Jurkat, Clone E6-1 (cell line): Measurements from ENCODE around the gene C1orf141. TPM values are rescaled to one million over a fixed set of nuclear protein-coding genes. Genes with fewer than 3 reads are reported as not detected.
A peak's percentile ranks its signal among the peaks of the same experiment; 100 is the strongest.
"Not testable (repeated sequence)": the region's sequence is repeated elsewhere in the genome, so short reads cannot be mapped to it uniquely, and the experiment has no call there.

ENCODE experiments used
- DNase-seq: peaks from one replicate; pipeline ENCODE4 v3.0.0-alpha.2; 2011; ENCODE audit warnings: low read depth, low spot score
- H3K4me3 ChIP-seq: 2 replicates; pipeline ENCODE4 v1.5.1; 2011; ENCODE audit warnings: mild to moderate bottlenecking, low read length, control low read depth, moderate library complexity
- polyA plus RNA-seq: library from polyadenylated mRNA; unstranded; fragments of >200 nt; gene quantifications from one replicate; pipeline ENCODE4 v1.2.1, GENCODE V29; 2012; ENCODE audit warnings: missing spikeins; ENCODE audit not compliant: insufficient read length, insufficient read depth

The C1orf141 gene
- not detected for polyA plus RNA-seq

DNA sequence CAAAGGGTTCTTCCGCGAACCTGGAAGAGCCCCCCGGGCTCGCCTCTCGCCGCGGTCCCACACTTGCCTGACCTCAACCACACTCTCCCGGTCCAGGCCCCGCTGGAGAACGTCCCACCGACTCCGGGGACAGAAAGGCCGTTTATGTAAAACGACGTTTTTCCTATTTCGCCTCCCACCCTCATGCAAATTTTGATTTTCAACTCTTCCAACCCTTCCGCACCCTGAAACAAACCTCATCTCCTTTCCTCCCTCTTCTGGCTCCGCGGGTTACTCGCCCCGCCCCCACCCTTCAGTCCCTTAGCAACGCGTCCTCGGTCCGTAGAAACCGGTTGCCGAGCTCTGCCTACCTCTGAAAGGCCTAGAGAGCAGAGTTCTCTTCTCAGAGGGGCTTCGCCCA is at the start of gene C1orf141:
Gene C1orf141, minus strand, starts transcription at position 276 of the 400 bp plus-strand sequence. CDS start 7,730 bp downstream, outside the sequence.
- H3K4me3 ChIP-seq = no peak within 1 kb of the TSS
- DNase-seq = no peak

DNA sequence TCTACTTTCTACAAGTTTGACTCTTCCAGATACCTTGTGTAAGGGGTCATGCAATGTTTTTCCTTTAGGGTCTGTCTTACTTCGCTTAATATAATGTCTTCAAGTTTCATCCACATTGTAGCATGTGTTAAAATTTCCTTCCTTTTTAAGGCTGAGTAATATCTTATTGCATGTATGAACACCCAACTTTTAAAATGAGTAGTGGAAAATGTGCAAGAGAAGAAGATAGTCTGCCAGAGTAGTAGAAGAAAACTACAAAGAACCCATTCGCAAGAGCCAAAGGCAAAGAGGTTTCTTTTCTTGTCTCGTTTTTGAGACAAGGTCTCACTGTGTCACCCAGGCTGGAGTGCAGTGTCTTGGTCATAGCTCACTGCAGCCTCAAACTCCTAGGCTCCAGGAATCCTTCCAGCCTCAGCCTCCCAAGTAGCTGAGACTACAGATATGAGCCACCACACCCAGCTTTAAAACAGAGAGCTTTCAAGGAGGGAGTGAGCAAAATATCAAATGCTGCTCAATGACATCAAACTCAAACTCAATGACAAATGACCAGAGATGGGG is 40.8 kb upstream of the C1orf141 start:
- H3K4me3 ChIP-seq = no peak overlapping the region
- DNase-seq = no peak

DNA sequence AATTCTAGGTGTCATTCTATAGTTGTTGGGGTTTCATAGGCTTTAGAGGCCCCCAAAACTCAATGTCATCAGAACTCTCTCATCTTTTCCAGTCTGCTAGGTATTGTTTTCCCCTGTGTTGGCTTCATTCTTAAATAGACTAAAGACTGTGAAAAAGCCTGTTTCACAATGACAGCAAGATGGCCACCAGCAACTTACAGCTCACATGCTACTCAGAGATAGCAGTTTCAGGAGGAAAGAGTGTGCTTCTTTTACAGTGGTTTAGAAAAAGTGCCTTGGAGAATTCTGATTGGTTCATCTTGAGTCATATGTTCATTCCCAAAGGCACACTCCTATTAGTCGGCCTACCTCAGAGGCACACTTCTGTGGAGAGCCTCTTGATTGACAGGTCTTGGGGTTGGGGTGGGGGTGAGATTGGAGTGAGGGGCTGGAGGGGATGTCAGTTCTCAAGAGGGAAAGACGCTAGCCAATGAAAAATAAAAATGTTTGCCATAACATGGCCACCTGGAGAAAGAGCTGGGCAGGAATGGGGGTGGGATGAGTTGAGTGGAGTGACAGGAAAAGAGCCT is 40.0 kb upstream of the C1orf141 start:
- DNase-seq = no peak
- no peak overlapping the region for H3K4me3 ChIP-seq

DNA sequence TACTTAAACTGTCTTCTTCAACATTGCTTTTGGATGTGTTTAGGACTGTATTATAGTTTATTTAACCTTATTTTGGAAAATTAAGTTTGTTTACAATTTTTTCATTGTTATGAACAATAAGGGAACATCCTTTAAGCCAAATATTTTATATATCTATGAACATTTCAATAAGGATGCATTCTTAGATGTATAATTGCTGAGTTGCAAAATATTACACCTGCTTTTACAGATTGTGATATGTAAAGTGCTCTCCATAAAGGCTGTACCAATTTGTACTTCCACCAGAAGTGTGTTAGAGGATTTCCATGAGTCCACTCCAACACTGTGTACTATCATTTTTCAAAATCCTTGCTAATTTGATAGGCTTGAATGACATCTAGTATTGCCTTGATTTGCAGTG is 39.2 kb upstream of the C1orf141 start:
- no peak for DNase-seq
- no peak overlapping the region for H3K4me3 ChIP-seq

DNA sequence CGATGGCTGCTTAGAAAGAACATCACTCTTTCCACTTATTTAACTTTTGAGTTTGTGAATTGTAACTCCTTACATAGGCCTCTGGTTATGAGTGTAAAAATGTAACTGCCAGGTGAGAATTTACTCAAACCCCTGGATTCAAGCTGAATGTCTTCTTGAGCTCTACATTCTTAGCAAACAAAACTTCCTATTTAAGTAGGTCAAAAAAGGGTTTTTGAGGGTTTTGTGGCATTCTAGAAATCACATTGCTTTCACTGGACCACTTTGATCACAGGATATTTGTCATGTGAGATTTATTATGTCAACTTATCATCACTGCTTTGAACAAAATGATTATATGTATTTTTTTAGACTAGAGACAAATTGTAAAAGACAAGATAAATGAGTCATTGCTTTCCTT is 37.2 kb upstream of the C1orf141 start:
- DNase-seq = peak; percentile 60

DNA sequence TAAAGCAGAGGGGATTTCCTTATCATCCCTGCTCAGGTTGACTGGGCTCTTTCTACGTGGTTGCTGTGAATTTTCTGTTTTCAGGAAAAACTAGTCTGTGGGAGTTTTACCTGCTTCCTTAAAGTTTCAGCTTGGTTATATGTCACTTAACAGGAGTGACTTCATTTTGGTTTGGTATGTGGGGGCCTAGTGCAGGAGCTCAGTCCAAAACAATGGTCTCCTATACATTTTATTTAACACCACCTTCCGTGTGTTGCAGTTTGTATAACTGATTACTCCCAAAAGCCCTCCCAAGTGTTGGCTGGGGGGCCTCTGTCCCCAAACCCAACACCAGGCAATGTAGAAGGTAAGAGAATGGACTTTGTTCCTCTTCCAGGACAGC is 36.8 kb upstream of the C1orf141 start:
- no peak for DNase-seq
- no peak overlapping the region for H3K4me3 ChIP-seq

More for the DNA sequence above, 37.2 kb upstream of the C1orf141 start:
- H3K4me3 ChIP-seq = no peak overlapping the region

DNA sequence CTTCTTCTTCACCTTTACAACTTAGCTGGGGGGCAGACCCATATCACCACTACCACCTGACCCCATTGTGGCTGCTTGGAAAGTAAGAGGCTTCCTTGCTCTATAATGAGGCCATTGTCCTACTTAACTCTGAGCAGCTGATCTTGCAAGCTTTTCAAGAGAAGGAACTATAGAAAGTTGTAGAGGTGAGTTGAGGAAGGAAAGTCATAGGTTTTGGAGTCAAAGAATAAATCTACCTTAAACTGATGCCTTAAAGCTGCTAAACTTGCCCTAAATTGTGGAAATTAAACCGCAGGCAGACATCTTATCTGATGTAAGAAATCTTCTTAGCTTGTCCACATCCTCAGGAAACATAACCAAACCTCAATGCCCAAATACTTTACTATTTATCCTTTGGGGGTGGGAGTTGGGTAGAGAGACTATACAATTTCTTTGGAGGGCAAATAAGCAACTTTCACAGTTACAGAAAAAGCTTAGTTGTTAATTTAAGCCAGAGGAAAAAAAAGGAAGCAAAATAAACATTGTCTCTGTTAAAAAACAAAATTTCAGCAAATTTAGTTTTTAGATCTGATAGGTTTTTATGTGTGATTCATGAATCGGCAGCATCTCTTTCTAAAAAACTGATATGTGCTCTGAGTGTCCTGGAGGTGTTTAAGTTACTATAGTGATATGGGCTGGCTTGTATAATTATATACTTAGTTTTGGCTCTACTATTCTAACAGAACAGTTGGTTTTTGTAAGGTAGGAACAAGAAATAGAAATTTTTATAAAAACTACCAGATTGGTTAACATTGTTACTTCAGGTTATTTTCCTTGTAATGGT is 36.2 kb upstream of the C1orf141 start:
- no peak overlapping the region for H3K4me3 ChIP-seq

DNA sequence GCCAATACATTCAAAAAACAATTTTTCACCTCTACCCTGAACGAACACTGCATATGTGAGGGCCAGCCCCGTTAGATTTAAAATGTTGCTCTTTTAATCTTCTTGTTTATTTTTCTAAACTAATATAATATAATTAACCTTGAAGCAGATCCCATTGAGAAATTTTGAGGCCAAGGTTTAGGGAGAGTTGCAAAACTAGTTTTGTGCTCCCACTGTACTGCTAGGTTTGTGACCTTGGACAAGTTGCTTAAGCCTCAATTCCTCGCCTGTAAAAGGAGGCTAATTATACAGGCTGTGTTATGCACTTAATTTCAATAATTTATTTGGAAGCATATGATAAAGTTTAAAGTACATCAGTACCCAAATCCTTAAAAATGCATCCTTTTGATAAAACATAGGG is 35.2 kb upstream of the C1orf141 start:
- H3K4me3 ChIP-seq = no peak overlapping the region
- DNase-seq = no peak

More for the DNA sequence above, 36.2 kb upstream of the C1orf141 start:
- peak; percentile 72 for DNase-seq

DNA sequence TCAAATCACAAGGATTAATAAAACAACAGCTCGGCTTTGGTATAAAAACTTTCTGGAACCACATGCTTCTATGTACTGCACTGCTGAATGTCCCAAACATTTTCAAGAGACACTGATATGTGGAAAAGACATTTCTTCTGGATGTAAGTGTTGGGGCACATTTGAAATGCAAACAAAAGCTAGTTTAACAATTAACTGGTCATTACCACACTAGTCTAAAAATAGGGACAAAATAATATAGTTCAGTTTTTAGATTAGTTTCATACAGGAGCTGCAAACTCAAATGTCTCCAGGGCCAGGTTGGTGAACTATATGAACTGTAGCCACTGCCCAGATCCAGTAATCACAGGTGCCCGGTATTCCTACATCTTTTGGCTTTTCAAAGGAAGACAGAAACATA is 34.7 kb upstream of the C1orf141 start:
- no peak overlapping the region for H3K4me3 ChIP-seq
- DNase-seq = no peak

DNA sequence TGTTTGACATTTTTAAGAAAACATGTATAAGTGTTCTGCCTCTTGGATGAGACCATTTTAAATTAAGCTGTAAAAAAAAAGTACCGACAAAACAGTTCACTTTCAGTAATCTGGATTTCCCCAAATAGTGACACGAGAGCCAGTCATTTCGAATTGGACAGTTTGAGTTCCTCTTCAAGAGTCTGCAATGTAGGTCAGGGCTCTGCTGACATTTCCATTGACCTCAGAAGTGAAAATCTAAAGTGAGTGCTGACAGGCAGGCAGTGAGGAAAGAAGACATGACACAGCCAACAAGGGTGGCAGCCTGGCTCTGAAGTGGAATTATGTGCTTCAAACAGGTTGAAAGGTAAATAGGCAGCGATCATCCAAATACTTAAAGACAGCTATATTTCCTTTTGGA is 31.4 kb upstream of the C1orf141 start, which contains the start of gene IL23R:
Gene IL23R, plus strand, starts transcription at position 259 of the 400 bp plus-strand sequence. CDS start 1,667 bp downstream, outside the sequence.
- DNase-seq = no peak
- no peak within 1 kb of the TSS for H3K4me3 ChIP-seq

DNA sequence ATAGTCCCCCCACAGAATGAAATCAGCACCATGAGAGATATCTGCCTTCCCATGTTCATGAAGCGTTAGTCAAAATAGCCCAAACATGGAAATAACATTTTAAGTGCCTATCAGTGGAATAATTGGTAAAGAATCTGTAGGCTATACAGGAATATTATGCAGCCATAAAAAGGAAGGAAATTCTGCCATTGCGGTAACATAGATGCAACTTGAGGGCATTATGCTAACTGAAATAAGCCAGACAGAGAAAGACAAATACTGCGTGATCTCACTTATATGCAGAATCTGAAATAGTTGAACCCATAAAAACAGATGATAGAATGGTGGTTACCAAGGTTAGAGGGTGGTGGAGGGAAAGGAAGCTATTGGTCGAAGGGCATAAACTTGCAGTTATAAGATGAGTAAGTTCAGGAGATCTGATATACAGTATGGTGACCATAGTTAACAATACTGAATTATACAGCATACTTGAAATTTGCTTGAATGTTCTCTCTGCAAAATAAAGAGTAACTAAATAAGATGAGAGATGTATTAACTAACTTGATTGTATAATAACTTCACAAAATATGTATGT is 30.8 kb upstream of the C1orf141 start:
- no peak for DNase-seq

DNA sequence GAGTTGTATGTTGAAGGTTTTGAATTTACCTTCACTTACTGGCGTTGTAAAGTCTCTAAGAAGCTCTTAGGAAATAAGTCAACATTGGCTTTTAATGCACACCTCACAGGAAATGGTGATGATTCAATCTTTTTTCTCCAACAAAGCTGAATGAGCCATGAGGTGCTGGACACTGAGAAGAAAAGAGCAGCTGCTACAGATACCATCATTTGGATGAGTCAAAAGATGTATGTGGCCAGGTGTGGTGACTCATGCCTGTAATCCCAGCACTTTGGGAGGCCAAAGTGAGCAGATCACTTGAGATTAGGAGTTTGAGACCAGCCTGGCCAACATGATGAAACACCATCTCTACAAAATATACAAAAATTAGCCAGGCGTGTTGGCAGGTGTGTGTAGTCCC is 28.2 kb upstream of the C1orf141 start:
- H3K4me3 ChIP-seq = no peak overlapping the region
- no peak for DNase-seq

More for the DNA sequence above, 30.8 kb upstream of the C1orf141 start:
- H3K4me3 ChIP-seq = no peak overlapping the region

DNA sequence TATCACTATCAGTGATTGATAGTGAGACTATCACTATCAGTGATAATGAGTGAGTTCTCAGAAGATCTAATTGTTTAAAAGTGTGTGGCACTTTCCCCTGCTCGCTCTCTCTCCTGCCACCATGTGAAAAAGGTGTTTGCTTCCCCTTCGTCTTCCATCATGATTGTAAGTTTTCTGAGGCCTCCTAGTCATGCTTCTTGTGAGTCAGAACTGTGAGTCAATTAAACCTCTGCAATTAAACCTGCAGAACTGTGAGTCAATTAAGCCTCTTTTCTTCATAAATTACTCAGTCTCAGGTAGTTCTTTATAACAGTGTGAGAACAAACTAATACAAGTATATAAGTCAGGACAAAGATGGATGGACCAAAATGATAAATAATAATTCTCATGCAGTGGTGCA is 24.5 kb upstream of the C1orf141 start:
- no peak overlapping the region for H3K4me3 ChIP-seq
- no peak for DNase-seq

DNA sequence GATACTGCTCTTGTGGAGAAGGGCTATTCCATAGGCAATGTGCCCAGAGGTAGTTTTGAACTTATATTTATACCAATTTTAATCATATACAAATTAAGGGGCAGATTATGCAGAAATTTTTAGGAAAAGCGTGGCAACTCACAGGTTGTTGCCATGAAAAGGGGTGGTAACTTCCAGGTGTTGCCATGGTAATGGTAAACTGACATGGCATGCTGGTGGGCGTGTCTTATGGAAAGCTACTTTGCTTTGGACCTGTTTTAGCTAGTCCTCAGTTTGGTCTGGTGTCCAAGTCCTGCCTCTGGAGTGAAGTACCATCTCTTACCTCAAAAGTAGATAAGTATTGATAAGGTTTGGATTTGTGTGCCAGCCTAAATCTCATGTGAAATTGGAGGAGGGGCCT is 23.6 kb upstream of the C1orf141 start:
- no peak overlapping the region for H3K4me3 ChIP-seq
- no peak for DNase-seq

DNA sequence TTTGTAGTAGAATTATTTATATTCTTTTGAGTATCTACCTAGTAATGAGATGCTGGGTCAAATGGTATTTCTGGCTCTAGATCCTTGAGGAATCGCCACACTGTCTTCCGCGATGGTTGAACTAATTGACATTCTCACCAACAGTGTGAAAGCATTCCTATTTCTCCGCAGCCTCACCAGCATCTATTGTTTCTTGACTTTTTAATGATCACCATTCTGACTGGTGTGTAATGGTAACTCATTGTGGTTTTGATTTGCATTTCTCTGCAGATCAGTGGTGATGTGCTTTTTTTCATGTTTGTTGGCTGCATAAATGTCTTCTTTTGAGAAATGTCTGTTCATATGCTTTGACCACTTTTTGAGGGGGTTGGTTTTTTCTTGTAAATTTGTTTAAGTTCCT is 16.2 kb upstream of the C1orf141 start:
- no peak overlapping the region for H3K4me3 ChIP-seq
- DNase-seq = no peak

DNA sequence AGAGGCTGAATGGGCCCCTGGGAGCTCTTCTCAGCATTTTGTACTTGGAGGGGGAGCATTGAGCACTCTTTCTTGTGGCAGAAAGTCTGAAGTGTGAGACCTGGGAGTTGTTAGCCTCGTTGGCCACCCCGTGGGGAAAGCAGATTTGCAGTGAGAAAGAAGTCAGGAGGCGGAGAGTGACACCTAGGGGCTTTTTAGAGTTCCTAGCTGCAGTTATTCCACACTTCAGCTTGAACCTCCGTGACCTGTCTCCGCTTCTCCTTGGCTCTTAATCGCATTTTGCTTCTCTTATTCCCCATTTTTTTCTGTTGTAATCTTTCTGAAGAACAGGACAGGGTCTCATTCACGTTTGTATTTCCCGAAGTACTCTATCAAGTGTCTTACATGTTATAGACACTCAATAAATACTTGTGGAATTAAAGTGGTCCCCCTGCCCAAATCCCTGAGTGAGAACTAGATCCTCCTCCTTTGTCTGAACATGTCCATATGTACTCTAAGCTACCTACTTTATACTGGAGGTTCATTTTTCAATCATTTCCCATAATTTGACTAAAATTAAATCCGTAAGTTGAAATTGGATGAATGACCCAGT is 14.5 kb upstream of the C1orf141 start:
- H3K4me3 ChIP-seq = no peak overlapping the region
- peak; percentile 75 for DNase-seq

DNA sequence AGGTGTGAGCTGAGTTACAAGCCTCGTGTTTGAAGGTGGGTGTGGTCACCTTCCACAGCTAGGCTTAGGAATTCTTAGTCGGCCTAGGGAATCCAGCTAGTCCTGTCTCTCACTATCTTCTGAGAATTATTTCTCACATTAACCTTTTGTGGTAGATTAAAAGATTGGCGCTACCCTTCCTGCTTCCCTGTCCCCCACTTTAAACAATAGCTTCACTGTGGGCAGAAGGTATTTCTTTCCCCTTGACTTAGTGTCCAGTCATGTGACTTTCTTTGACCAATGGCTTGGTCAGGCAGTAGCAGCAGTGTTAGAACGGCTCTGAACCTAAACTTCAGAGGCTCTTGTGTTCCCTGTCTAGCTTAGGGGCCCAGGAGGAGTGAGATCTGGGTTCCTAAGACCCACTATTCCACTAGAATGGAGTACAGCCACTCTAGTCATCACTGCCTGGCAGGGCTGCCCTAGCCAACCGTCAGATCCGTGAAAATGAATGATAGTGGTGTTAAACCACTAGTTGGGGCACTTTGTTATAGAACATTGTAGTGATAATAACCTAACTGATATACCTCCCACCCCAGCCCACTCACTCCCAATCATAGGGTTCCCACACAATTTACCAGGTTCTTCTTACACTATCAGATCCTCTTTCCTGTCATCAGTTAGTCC is 13.9 kb upstream of the C1orf141 start:
- DNase-seq = no peak
- no peak overlapping the region for H3K4me3 ChIP-seq

DNA sequence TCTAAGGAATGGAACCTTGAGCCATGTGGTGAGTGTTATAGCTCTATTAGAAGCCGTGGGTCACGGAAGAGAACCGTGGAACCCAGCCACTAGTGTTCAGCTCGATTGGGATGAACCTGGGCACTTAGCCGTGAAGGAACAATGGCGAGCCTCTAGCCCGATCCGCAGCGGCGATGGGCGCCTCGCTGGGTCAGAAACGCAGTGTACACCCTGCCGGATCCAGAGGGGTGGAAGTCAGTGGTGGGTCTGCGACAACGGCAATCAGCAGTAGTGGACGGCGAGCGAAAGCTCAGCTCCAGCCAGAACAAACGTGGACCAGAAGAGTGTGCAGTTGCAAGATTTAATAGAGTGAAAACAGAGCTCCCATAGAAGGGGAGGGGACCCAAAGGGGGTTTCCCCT is 13.2 kb upstream of the C1orf141 start:
- not testable (repeated sequence) for H3K4me3 ChIP-seq, DNase-seq

DNA sequence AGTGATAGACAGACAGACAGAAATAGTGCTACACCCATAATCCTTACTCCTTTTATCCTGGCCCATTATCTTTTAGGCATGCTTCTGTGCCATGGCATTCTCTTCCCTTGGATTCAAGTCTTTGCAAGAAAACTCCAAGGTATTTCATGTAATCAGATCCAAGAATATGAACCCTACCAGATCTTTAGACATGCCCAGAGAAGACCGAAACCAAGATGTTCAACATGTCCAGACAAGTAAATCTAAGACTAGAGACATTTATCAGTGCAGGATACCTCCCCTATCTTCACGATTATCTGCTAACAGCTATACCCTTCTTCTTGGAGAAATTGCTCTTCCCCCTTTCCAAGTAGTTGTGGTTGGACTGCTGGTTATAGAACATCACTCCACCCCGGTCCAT is 11.8 kb upstream of the C1orf141 start:
- DNase-seq = no peak

More for the DNA sequence above, 11.8 kb upstream of the C1orf141 start:
- H3K4me3 ChIP-seq = no peak overlapping the region
